GM12878 (cell line): ENCODE measurements around the gene SMAD5. TPM values are rescaled to one million over a fixed set of nuclear protein-coding genes. Genes with fewer than 3 reads are reported as not detected.

Experiments
- EZH2 ChIP-seq: IDR thresholded peaks from 2 replicates; pipeline ENCODE4 v1.6.1; 2012; ENCODE audit warnings: low read depth, mild to moderate bottlenecking, control low read depth, inconsistent platforms, low read length, borderline replicate concordance; ENCODE audit not compliant: control insufficient read depth
- RCOR1 ChIP-seq: conservative IDR thresholded peaks from 2 replicates; pipeline ENCODE4 v1.6.1; 2012; ENCODE audit warnings: low read depth, low read length, improper control_type of control experiment
- TBL1XR1 ChIP-seq: IDR thresholded peaks from 2 replicates; pipeline ENCODE4 v1.6.1; 2012; ENCODE audit warnings: low read depth, low read length, improper control_type of control experiment
- YY1 ChIP-seq: IDR thresholded peaks from 2 replicates; pipeline ENCODE4 v1.6.1; 2011; ENCODE audit warnings: low read depth, mild to moderate bottlenecking, low read length
- polyA plus RNA-seq, 11 experiments: library from polyadenylated mRNA; depleted of rRNA in 4 of 11; unstranded in 6 of 11; stranded (reverse) in 5 of 11; fragments of >200 nt; fragmentation: Nextera tagmentation in 4 of 11; fragmentation: Illumina TruSeq in 1 of 11; extraction: Ambion mirVana in 4 of 11; extraction: Trizol in 1 of 11; gene quantifications; 1 replicate in 1 of 11; 2 replicates in 10 of 11; pipeline versions ENCODE4 v1.2.1 to v1.2.3, GENCODE V29; 2011 to 2016; ENCODE audit warnings: inconsistent platforms in 2 of 11, missing spikeins in 2 of 11, low read depth in 1 of 11
- total RNA-seq, 4 experiments: library from RNA; depleted of rRNA in 3 of 4; stranded (reverse); fragments of >200 nt in 3 of 4; fragmentation: Illumina TruSeq in 1 of 4; extraction: Trizol in 1 of 4; gene quantifications; 2 replicates each; pipeline versions ENCODE4 v1.2.1 to v1.2.3, GENCODE V29; 2013 to 2021
- TF ChIP-seq, protein P1 (sequence below): IDR thresholded peaks from 2 replicates; pipeline ENCODE4 v1.6.1; 2011; ENCODE audit warnings: borderline replicate concordance, low read depth, mild to moderate bottlenecking, moderate library complexity, low read length; ENCODE audit not compliant: insufficient read depth, poor library complexity, severe bottlenecking
- TF ChIP-seq, protein P2 (sequence below): fragments of 450-650 bp; formaldehyde crosslinking; IDR thresholded peaks from 2 replicates; pipeline ENCODE4 v1.4.0; 2022; ENCODE audit warnings: mild to moderate bottlenecking, moderate library complexity

Gene SMAD5
- total and polyA plus RNA-seq, 10 of the 15 experiments (the other 5 are each of a cell fraction or from before 2014, with no cell fraction given): 3.6 to 40.6 (median 11.7) TPM

DNA sequence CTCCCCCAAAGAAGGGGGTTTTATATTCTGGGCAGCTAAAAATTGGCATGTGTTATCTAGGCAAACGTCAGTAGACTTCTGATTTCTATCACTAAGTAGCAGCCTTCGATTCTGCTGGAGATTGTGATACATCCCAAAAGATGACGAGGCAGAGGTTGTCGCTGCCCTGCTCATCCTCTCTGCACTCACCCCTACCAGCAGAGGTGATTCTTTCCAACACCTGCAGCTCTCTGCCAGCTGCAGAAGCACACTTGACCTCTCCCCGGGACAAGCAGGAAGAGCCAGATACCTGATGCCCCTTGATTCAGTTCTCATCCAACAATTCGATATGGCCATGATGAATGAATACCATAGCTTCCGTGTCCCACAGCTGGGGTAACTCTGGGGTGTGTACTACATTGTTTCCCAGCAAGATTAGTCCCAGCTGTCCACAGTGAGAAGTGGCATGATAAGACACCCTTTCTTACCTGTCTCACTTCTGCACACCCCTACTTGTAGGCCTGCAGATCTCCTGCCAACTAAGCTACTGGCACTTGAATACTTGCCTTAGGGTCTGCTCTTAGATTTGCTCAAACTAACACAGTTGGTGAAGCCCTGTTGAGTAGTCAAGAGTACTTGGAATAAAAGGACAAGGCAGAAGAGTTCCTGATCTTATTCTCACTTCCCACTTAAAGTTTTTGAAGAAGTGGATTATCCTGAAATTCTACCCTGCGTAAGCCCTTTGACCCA lies 37.6 kb upstream of the SMAD5 start (continued):
- TF ChIP-seq, protein P1, sequence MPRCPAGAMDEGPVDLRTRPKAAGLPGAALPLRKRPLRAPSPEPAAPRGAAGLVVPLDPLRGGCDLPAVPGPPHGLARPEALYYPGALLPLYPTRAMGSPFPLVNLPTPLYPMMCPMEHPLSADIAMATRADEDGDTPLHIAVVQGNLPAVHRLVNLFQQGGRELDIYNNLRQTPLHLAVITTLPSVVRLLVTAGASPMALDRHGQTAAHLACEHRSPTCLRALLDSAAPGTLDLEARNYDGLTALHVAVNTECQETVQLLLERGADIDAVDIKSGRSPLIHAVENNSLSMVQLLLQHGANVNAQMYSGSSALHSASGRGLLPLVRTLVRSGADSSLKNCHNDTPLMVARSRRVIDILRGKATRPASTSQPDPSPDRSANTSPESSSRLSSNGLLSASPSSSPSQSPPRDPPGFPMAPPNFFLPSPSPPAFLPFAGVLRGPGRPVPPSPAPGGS: no peak
- TF ChIP-seq EZH2: no peak
- TF ChIP-seq, protein P2, sequence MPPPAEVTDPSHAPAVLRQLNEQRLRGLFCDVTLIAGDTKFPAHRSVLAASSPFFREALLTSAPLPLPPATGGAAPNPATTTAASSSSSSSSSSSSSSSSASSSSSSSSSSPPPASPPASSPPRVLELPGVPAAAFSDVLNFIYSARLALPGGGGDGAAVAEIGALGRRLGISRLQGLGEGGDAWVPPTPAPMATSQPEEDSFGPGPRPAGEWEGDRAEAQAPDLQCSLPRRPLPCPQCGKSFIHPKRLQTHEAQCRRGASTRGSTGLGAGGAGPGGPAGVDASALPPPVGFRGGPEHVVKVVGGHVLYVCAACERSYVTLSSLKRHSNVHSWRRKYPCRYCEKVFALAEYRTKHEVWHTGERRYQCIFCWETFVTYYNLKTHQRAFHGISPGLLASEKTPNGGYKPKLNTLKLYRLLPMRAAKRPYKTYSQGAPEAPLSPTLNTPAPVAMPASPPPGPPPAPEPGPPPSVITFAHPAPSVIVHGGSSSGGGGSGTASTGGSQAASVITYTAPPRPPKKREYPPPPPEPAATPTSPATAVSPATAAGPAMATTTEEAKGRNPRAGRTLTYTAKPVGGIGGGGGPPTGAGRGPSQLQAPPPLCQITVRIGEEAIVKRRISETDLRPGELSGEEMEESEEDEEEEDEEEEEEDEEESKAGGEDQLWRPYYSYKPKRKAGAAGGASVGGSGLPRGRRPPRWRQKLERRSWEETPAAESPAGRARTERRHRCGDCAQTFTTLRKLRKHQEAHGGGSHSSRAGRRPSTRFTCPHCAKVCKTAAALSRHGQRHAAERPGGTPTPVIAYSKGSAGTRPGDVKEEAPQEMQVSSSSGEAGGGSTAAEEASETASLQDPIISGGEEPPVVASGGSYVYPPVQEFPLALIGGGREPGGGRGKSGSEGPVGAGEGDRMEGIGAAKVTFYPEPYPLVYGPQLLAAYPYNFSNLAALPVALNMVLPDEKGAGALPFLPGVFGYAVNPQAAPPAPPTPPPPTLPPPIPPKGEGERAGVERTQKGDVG (CRISPR knock-in tag): no peak
- no peak for TF ChIP-seq TBL1XR1
- no peak for TF ChIP-seq RCOR1
- TF ChIP-seq YY1: no peak
